CD14-positive monocyte (primary cell): ENCODE data around the gene SAMD11. TPM values are rescaled to one million over a fixed set of nuclear protein-coding genes. Genes with fewer than 3 reads are reported as not detected.
A peak's percentile ranks its signal among the peaks of the same experiment; 100 is the strongest.

Experiments
- DNase-seq, 3 donors: peaks; one replicate each; pipeline ENCODE4 v3.0.0-alpha.2; 2011 to 2022
- H2AFZ ChIP-seq: 2 replicates; pipeline ENCODE4 v1.6.0; 2012; ENCODE audit warnings: mild to moderate bottlenecking, low read depth, low read length, inconsistent platforms; ENCODE audit not compliant: insufficient read depth, poor library complexity, severe bottlenecking
- H3K27ac ChIP-seq, 2 donors: 1 replicate in 1 of 2; 2 replicates in 1 of 2; pipeline ENCODE4 v1.5.1; 2012 to 2013; ENCODE audit warnings: low read length in 2 of 2, control low read depth in 1 of 2, inconsistent platforms in 1 of 2, low read depth in 1 of 2, mild to moderate bottlenecking in 1 of 2
- H3K27me3 ChIP-seq, 2 donors: one replicate each; pipeline versions ENCODE4 v1.6.0 to v1.6.1; 2011 to 2013; ENCODE audit warnings: low read length in 2 of 2; ENCODE audit not compliant: control insufficient read depth in 2 of 2, insufficient read depth in 2 of 2
- H3K36me3 ChIP-seq, 2 donors: replicated peaks in 1 of 2; 1 replicate in 1 of 2; 2 replicates in 1 of 2; pipeline versions ENCODE4 v1.5.1 to v1.6.1; 2012 to 2013; ENCODE audit warnings: low read length in 2 of 2, control low read depth in 1 of 2, inconsistent platforms in 1 of 2, mild to moderate bottlenecking in 1 of 2; ENCODE audit not compliant: insufficient read depth in 2 of 2, control insufficient read depth in 1 of 2
- H3K4me1 ChIP-seq, 2 donors: 1 replicate in 1 of 2; 2 replicates in 1 of 2; pipeline versions ENCODE4 v1.5.1 to v1.6.1; 2012 to 2013; ENCODE audit warnings: low read length in 2 of 2, control low read depth in 1 of 2, inconsistent platforms in 1 of 2, mild to moderate bottlenecking in 1 of 2, moderate library complexity in 1 of 2; ENCODE audit not compliant: insufficient read depth in 2 of 2, control insufficient read depth in 1 of 2
- H3K4me2 ChIP-seq: replicated peaks from 2 replicates; pipeline ENCODE3; 2012; ENCODE audit warnings: low read length, moderate library complexity, mild to moderate bottlenecking; ENCODE audit not compliant: poor library complexity, severe bottlenecking; ENCODE audit errors: extremely low read depth
- H3K4me3 ChIP-seq, 3 experiments: fragments of 200-600 bp in 1 of 3; sonication (generic) in 1 of 3; replicated peaks in 1 of 3; 1 replicate in 2 of 3; 2 replicates in 1 of 3; pipeline ENCODE4 v1.5.1; 2011 to 2013; ENCODE audit warnings: low read length in 3 of 3, mild to moderate bottlenecking in 3 of 3, control low read depth in 2 of 3, low read depth in 2 of 3, inconsistent platforms in 1 of 3, moderate library complexity in 1 of 3
- H3K79me2 ChIP-seq: 2 replicates; pipeline ENCODE4 v1.6.0; 2012; ENCODE audit warnings: mild to moderate bottlenecking, control low read depth, inconsistent platforms, low read length, moderate library complexity; ENCODE audit not compliant: insufficient read depth
- H3K9ac ChIP-seq: 2 replicates; pipeline ENCODE4 v1.6.0; 2017; ENCODE audit warnings: low read length, mild to moderate bottlenecking; ENCODE audit not compliant: insufficient read depth, poor library complexity, severe bottlenecking
- H3K9me3 ChIP-seq, 2 donors: replicated peaks in 1 of 2; 1 replicate in 1 of 2; 2 replicates in 1 of 2; pipeline versions ENCODE4 v1.5.1 to v1.6.1; 2012 to 2013; ENCODE audit warnings: low read length in 2 of 2, control low read depth in 1 of 2; ENCODE audit not compliant: control insufficient read depth in 1 of 2, insufficient read depth in 1 of 2
- H4K20me1 ChIP-seq: 2 replicates; pipeline ENCODE4 v1.6.0; 2012; ENCODE audit warnings: mild to moderate bottlenecking, low read length, control low read depth, moderate library complexity; ENCODE audit not compliant: insufficient read depth
- H3K27ac Mint-ChIP-seq, 7 donors: one replicate each; pipeline ENCODE4 v1.8.0; 2020; ENCODE audit warnings: mild to moderate bottlenecking in 7 of 7, mixed read lengths in 7 of 7, moderate library complexity in 6 of 7, inconsistent platforms in 2 of 7
- H3K27me3 Mint-ChIP-seq, 3 donors: one replicate each; pipeline ENCODE4 v1.8.0; 2021 to 2022; ENCODE audit warnings: low read depth in 3 of 3, mild to moderate bottlenecking in 3 of 3, mixed read lengths in 3 of 3, moderate library complexity in 3 of 3, inconsistent platforms in 1 of 3
- H3K36me3 Mint-ChIP-seq, 2 donors: one replicate each; pipeline ENCODE4 v1.8.0; 2020; ENCODE audit warnings: mixed read lengths in 2 of 2, inconsistent platforms in 1 of 2, mild to moderate bottlenecking in 1 of 2
- H3K4me1 Mint-ChIP-seq: one replicate; pipeline ENCODE4 v1.8.0; 2020; ENCODE audit warnings: mild to moderate bottlenecking, mixed read lengths
- H3K4me3 Mint-ChIP-seq, 2 donors: one replicate each; pipeline ENCODE4 v1.8.0; 2020; ENCODE audit warnings: mild to moderate bottlenecking in 2 of 2, mixed read lengths in 2 of 2, moderate library complexity in 1 of 2
- H3K9me3 Mint-ChIP-seq, 7 donors: one replicate each; pipeline ENCODE4 v1.8.0; 2020 to 2022; ENCODE audit warnings: mixed read lengths in 7 of 7, mild to moderate bottlenecking in 6 of 7, moderate library complexity in 6 of 7, inconsistent platforms in 2 of 7
- WGBS: methylation state at CpG from one replicate; pipeline ENCODE4 v1.1.5; 2013; ENCODE audit warnings: missing lambda C conversion rate; ENCODE audit not compliant: insufficient coverage; 5-methylcytosine and 5-hydroxymethylcytosine counted together
- intact Hi-C, 2 donors: fragments of 100-400 bp; cut with micrococcal nuclease; formaldehyde crosslinking; loops; one replicate each; pipeline versions ENCODE4 v1.15.0 to v1.15.1; 2023
- polyA plus RNA-seq, 3 donors: library from polyadenylated mRNA; depleted of rRNA in 1 of 3; unstranded in 2 of 3; stranded (reverse) in 1 of 3; fragments of 300-500 nt in 2 of 3; fragments of >200 nt in 1 of 3; fragmentation: Illumina TruSeq in 2 of 3; gene quantifications; 1 replicate in 2 of 3; 2 replicates in 1 of 3; pipeline ENCODE4 v1.2.3, GENCODE V29; 2012 to 2021
- small RNA-seq: library from RNA; depleted of rRNA; stranded (forward); fragments of <200 nt; gene quantifications from one replicate; pipeline ENCODE3, GENCODE V24; 2012; ENCODE audit warnings: low read depth; ENCODE audit not compliant: insufficient read length
- TF ChIP-seq, protein P1 (sequence below): fragments of 200-600 bp; IDR thresholded peaks from one replicate; pipeline ENCODE4 v1.8.0; 2022; ENCODE audit warnings: antibody characterized with exemption, mild to moderate bottlenecking

The SAMD11 gene
- polyA plus RNA-seq, 3 donors, result not detected

DNA sequence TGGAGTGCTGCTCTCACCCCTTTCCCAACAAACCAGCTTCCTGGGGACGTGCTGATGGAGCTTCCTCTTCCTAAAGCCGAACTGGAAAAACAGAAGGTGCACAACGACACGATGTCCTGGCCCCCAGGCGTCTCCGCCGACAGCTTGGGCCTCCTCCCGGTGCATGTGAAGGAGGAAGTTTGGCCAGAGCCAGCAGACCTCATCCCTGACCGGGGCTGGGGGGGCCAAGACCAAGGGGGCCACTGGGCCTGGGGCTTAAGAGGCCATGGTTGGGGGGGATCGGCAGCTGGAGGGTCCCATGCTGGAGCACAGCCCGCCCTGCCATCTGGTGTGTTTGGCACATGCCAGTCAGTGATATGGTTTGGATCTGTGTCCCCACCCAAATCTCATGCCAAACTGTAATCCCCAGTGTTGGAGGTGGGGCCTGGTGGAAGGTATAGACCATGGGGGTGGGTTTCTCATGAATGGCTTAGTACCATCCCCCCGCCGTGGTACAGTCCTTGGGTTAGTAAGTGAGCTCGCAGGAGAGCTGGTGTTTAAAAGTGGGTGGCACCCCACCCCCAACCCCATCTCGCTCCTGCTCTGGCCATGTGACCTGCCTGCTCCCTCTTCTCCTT, 69.8 kb downstream of the SAMD11 start:
- no peak overlapping the region for H3K27ac ChIP-seq
- no peaks in the 10 kb centered on the region for H3K4me1 ChIP-seq
- TF ChIP-seq, protein P1, sequence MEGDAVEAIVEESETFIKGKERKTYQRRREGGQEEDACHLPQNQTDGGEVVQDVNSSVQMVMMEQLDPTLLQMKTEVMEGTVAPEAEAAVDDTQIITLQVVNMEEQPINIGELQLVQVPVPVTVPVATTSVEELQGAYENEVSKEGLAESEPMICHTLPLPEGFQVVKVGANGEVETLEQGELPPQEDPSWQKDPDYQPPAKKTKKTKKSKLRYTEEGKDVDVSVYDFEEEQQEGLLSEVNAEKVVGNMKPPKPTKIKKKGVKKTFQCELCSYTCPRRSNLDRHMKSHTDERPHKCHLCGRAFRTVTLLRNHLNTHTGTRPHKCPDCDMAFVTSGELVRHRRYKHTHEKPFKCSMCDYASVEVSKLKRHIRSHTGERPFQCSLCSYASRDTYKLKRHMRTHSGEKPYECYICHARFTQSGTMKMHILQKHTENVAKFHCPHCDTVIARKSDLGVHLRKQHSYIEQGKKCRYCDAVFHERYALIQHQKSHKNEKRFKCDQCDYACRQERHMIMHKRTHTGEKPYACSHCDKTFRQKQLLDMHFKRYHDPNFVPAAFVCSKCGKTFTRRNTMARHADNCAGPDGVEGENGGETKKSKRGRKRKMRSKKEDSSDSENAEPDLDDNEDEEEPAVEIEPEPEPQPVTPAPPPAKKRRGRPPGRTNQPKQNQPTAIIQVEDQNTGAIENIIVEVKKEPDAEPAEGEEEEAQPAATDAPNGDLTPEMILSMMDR, result no peak
- Mint-ChIP-seq H3K4me1 (peaks cover 6% of the 10 kb centered on the region), H3K36me3 (peaks cover 0 to 2% of the 10 kb centered on the region in 2 donors), H3K9me3 (peaks cover 14 to 37% (median 30%) of the 10 kb centered on the region in 7 donors), H3K4me3 (no peak overlapping the region), H3K27ac (no peak overlapping the region), H3K27me3 (peaks cover 58 to 81% (median 69%) of the 10 kb centered on the region in 3 donors)
- H4K20me1 ChIP-seq, result peaks cover 12% of the 10 kb centered on the region
- H3K27me3 ChIP-seq, result peaks cover 16 to 47% of the 10 kb centered on the region in 2 donors
- H3K9ac ChIP-seq, result no peak overlapping the region
- no peaks in the 10 kb centered on the region for H3K79me2 ChIP-seq
- DNase-seq, result peak in 1 of 3 donors; percentile 8
- H3K36me3 ChIP-seq, result no peaks in the 10 kb centered on the region
- H3K4me2 ChIP-seq, result no peak overlapping the region
- H2AFZ ChIP-seq, result no peak overlapping the region
- 68% methylated on average over 12 of the region's 15 CpGs for WGBS
- H3K4me3 ChIP-seq, result no peak overlapping the region
- H3K9me3 ChIP-seq, result peaks cover 22 to 28% of the 10 kb centered on the region in 2 donors
- intact Hi-C loops, result no loop called here

Small RNA genes lying within 50 kb of the gene (small RNA-seq; reads per million reads assigned to genes)
- gene AL645608.4, result not detected

Other genes starting within 250 kb of the SAMD11 start
- not detected for gene OR4F16, start 237.3 kb upstream of the SAMD11 start, polyA plus RNA-seq
- 10 to 100 TPM; 34.5 to 47.9 (median 35.8) TPM for gene NOC2L, start 35.3 kb downstream of the SAMD11 start, polyA plus RNA-seq
- 10 to 100 TPM in 1 of 3 donors, under 1 TPM in 2; 0.31 to 48.1 (median 0.71) TPM for gene KLHL17, start 36.7 kb downstream of the SAMD11 start, polyA plus RNA-seq
- 1 to 10 TPM in 1 of 3 donors, under 1 TPM in 2; 0.21 to 1.5 (median 0.62) TPM for gene PLEKHN1, start 42.6 kb downstream of the SAMD11 start, polyA plus RNA-seq
- not detected for gene PERM1, start 58.2 kb downstream of the SAMD11 start, polyA plus RNA-seq
- 10 to 100 TPM in 1 of 3 donors, 1 to 10 TPM in 2; 1.4 to 26.8 (median 2.0) TPM for gene HES4, start 76.2 kb downstream of the SAMD11 start, polyA plus RNA-seq
- gene ISG15, start 89.6 kb downstream of the SAMD11 start, polyA plus RNA-seq, result 100 to 1,000 TPM; 128 to 241 (median 145) TPM
- 1 to 10 TPM in 1 of 3 donors, under 1 TPM in 2; 0.06 to 4.7 (median 0.43) TPM for gene AGRN, start 96.2 kb downstream of the SAMD11 start, polyA plus RNA-seq
- not detected for gene RNF223, start 150.4 kb downstream of the SAMD11 start, polyA plus RNA-seq
- 10 to 100 TPM in 1 of 3 donors, 1 to 10 TPM in 2; 3.0 to 18.8 (median 3.3) TPM for gene C1orf159, start 192.2 kb downstream of the SAMD11 start, polyA plus RNA-seq
- under 1 TPM in 1 of 3 donors, not detected in 2; 0.06 TPM for gene TTLL10, start 250.0 kb downstream of the SAMD11 start, polyA plus RNA-seq